Upper lobe of left lung (tissue), 4 donors: Measurements from ENCODE around the gene LACTBL1.

ENCODE experiments used
- EP300 ChIP-seq, 4 donors: sonication (generic); formaldehyde crosslinking; IDR thresholded peaks; one replicate each; pipeline ENCODE4 v1.5.1; 2017; ENCODE audit warnings: antibody characterized with exemption in 4 of 4, control low read depth in 2 of 4
- POLR2A ChIP-seq, 4 donors: fragments of 450-650 bp; IDR thresholded peaks; one replicate each; pipeline ENCODE4 v1.5.1; 2016 to 2017; ENCODE audit warnings: antibody characterized with exemption in 4 of 4, mild to moderate bottlenecking in 2 of 4
- POLR2AphosphoS5 ChIP-seq, 2 donors: sonication (generic); formaldehyde crosslinking; IDR thresholded peaks; one replicate each; pipeline ENCODE4 v1.5.1; 2017; ENCODE audit warnings: antibody characterized with exemption in 2 of 2
- TF ChIP-seq, protein P1 (sequence below), 6 experiments: fragments of 450-650 bp in 4 of 6; fragments of 200-600 bp in 2 of 6; sonication (generic) in 2 of 6; IDR thresholded peaks; one replicate each; pipeline ENCODE4 v1.5.1; 2016 to 2019; ENCODE audit warnings: antibody characterized with exemption in 6 of 6

DNA sequence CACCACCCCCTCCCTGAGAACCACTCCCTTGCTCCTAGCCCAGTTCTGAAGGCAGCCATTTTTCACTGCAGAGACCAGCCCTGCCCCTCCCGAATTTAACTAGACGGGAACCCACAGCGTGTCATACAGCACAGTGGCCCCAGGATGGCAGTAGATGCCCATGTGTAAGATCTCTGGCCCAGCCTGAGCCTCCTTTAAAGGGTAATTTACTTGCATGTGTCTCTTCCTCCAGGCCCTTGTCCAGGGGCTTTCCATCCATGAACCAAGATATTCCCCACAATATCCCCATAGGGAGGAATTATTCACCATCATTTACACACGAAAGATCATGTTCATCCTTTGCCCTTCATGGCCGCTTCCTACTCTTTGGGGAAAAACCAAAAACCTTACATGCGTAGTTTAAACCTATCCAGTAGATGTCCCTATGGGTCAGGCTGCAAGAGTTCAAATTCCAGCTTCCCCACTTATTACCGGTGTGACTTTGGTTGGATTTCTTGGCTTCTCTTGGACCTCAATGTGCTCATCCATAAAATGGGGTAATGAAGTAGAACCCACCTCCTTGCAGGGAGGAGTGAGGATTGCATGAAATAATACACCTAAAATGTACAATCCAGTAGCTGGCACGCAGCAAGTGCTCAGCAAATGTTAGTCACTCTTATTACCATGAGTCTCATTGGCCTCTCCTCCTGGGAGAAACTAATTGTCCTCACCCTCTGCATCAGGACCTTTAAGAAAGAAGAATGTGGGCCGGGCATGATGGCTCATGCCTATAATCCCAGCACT is 4.0 kb upstream of the LACTBL1 start:
- TF ChIP-seq, protein P1, sequence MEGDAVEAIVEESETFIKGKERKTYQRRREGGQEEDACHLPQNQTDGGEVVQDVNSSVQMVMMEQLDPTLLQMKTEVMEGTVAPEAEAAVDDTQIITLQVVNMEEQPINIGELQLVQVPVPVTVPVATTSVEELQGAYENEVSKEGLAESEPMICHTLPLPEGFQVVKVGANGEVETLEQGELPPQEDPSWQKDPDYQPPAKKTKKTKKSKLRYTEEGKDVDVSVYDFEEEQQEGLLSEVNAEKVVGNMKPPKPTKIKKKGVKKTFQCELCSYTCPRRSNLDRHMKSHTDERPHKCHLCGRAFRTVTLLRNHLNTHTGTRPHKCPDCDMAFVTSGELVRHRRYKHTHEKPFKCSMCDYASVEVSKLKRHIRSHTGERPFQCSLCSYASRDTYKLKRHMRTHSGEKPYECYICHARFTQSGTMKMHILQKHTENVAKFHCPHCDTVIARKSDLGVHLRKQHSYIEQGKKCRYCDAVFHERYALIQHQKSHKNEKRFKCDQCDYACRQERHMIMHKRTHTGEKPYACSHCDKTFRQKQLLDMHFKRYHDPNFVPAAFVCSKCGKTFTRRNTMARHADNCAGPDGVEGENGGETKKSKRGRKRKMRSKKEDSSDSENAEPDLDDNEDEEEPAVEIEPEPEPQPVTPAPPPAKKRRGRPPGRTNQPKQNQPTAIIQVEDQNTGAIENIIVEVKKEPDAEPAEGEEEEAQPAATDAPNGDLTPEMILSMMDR (IDR thresholded peaks at IDR 0.05) = peak; percentile 51 to 86 (median 61)
- TF ChIP-seq EP300 (IDR thresholded peaks at IDR 0.05) (no peak), POLR2AphosphoS5 (IDR thresholded peaks at IDR 0.05) (no peak), POLR2A (IDR thresholded peaks at IDR 0.05) (no peak)
